COR-L47 (cell line): ENCODE results near the gene TAF1C.
"Not testable (repeated sequence)": the region's sequence is repeated elsewhere in the genome, so short reads cannot be mapped to it uniquely, and the experiment has no call there.

ENCODE experiments used
- DNase-seq: peaks from one replicate; lab custom pipeline; 2025; lab: John Stamatoyannopoulos, UW

Gene TAF1C

GRCh38 chr16:84212154-84212553, 25.3 kb upstream of the TAF1C start:
- no peak for DNase-seq

DNA sequence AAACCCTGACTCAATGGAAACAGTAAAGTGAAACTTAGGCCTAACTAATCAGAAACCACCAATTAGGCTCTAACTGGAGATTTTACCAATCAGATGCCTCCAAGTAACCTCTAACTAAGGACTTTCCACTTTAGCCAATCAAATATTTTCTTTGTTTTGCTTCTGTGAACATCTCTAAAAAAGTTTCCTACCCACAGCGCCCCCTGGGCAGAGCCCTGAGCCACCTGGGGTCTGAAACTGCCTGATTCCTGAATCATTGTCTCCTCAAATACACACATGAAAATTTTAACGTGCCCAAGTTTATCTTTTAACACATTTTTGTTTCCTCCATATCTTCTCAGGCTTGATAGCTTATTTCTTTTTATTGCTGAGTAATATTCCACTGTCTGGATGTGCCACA, 23.1 kb upstream of the TAF1C start:
- DNase-seq, result no peak

- DNase-seq, result no peak
These were observed 21.0 kb upstream of the TAF1C start for GRCh38 chr16:84207879-84208278.

DNA sequence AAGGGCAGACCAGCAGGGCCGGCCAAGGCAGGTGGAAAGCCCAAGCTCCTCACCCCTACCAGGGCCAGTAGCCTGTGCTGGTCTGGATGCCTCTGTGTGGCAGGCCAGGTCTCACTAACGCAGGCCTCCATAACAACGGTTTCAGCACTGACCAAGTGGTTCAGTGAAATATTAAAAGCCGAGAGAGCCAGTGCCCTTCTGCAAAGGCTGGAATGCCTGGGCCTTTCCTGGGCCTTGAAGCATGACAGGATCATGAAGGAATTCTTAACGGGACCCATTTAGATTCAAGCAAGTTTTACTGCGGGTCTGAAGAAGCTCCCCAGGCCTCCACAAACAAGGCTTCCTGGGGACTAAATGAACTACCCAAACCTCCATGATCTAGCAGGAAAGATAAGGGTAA, 20.4 kb upstream of the TAF1C start:
- no peak for DNase-seq

- no peak for DNase-seq
These were observed 19.3 kb upstream of the TAF1C start for GRCh38 chr16:84205976-84206691.

- not testable (repeated sequence) for DNase-seq
These were observed 18.3 kb upstream of the TAF1C start for GRCh38 chr16:84205123-84205522.

DNA sequence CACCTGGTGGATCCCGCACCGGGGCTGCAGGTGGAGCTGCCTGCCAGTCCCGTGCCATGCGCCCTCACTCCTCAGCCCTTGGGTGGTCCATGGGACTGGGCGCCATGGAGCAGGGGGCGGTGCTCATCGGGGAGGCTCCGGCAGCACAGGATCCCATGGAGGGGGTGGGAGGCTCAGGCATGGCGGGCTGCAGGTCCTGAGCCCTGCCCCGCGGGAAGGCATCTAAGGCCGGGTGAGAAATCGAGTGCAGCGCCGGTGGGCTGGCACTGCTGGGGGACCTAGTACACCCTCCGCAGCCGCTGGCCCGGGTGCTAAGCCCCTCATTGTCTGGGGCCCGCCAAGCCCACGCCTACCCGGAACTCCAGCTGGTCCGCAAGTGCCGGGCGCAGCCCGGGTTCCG, 17.7 kb upstream of the TAF1C start:
- DNase-seq, result not testable (repeated sequence)

DNA sequence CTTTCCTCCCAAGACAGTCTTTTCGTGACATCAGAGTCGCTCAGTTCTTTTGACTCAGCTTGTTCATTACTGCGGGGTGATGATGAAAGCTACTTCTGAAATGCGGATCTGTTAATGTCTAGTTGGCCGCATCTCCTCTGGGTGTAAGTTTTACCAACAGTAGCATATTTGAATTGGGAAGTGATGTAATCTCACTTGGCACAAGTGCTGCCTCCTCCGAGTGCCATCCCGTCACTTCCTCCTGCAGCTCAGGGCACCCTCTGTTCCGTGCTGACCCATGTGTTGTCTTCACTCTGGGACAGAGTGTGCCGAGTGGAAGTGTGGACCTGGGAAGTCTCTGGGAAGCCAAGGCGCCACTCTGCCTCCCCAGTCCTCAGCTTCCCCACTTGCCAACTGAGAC, 13.0 kb upstream of the TAF1C start:
- DNase-seq, result no peak

DNA sequence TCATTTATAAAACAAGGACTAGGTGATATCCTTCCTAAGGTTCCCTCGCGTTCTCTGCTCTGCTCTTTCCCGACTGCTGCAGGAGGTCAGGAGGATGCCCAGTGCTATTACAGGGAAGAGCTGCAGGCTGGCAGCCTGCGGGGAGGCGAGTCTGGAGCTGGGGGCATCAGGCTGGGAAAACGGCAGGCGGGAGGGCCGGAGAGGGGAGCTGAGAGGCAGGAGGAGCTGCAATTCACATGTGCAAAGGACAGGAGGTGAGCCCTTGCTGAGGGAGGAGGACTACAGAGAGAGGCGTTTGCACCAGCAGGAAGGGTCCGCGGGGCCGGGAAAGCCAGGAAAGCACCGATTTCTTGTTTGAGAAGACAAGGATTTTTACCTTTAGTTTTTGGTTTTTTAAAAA, 12.2 kb upstream of the TAF1C start:
- DNase-seq, result no peak

- no peak for DNase-seq
These were observed 11.5 kb upstream of the TAF1C start for GRCh38 chr16:84198401-84198800.

DNA sequence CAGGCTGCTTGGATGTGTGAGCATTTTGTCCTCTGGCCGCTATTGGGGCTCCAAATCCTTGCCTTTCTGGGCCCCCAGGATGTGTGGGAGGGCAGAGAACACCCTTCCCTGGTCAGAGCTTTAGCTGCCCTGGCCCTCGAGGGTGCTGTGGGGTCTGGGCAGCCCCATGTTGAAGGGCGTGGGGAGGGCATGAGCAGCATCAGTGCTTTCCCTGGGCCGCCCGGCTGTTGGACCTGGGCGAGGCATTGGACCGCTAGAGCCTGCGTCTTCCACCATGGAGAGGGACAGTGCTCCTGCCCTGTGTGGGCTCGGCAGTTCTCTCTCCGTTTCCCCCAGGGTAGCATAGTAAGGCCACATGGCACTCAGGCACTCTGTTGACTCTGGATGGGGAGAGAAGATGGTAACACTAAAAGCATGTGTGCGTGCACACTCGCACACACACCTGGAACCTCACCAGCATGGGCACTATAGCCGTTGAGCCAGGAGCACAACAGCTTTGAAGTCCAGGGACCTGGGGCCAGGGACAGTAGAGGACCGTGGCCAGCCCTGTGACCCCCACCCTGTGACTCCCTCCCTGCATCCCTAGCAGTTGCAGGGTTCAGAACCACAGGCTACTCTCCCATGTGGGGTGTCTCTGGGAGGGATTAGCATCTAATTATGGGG, 10.7 kb upstream of the TAF1C start:
- DNase-seq, result no peak

DNA sequence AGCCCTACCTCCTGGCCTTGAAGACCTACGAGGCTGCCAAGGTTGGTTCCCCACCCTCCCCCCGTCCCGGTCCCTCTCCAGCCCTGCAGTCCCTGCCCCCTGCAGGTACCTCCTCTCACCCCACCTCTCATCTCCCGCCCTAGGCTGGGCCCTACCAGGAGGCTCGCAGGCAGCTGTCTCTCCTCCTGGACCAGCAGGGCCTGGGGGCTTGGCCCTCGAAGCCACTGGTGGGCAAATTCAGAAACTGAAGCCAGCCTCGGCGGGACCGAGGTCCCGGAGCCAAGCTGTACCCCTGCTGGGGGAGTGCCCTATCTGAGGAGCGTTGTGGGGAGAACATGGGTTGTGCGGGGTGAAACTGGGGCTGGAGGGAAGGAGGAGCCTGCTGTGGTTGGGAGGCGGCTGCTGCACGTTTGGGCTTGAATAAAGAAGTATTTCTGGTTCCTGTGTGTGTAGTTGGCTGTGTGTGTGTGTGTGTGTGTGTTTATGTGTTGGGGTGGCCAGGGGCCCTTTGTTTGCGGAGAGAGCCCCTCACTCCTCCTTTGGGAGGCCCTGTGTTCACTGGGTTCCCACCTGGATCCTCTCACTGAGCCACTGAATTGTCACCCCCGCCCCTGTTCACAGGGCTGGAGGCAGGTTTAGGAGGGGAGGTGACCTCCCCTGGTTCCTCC, 10.0 kb upstream of the TAF1C start:
- DNase-seq, result no peak

GRCh38 chr16:84196101-84196500, 9.2 kb upstream of the TAF1C start:
- no peak for DNase-seq

- DNase-seq, result no peak
These were observed 8.6 kb upstream of the TAF1C start for GRCh38 chr16:84195201-84196093.

GRCh38 chr16:84194470-84195200, 7.8 kb upstream of the TAF1C start:
- no peak for DNase-seq

GRCh38 chr16:84194018-84194417, 7.2 kb upstream of the TAF1C start:
- no peak for DNase-seq

DNA sequence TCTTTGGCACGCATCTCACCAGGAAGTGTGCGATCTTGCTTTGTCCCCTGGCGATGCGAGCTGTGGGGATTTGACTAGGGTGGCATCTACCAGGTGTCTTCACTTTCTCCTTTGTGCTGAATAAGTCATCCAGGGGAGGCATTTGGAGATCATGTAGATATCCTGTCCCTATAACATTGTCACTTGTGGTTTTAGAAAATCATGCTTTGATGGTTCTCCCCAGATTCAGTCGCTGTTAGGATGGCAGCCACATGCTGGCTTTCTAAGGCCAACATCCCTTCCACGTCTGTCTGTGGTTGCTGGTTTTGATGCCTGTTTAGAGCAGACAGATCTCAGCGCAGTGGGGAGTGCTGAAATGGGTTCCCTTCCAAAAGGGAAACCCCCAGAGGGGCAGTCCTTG, 6.6 kb upstream of the TAF1C start:
- DNase-seq, result no peak

GRCh38 chr16:84191466-84191865, 4.6 kb upstream of the TAF1C start:
- DNase-seq, result no peak

- no peak for DNase-seq
These were observed 4.0 kb upstream of the TAF1C start, which contains the start of gene ADAD2 for GRCh38 chr16:84190731-84191388. Gene ADAD2 (plus strand): TSS chr16:84191157. CDS start chr16:84191231, 74 bp downstream.

DNA sequence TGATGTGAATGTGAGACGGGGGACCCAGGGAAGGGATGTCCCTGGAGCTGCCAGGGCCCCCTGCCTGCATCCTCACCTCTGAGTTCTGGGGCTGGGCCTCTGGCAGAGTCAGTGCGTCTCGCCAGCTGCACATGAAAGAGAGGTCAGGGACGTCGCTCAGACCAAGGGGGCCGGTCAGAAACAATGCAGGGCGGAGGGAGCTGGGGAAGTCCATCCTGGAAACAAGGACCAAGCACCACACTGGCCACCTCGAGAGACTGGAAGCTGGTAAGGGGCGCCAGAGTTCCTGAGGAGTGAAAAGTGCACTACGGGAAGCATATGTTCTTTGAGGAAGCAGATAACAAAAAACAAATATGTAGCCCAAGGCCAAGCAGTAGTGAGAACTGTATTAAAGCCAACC, 2.1 kb downstream of the TAF1C start:
- no peak for DNase-seq
